Activated naive CD8-positive, alpha-beta T cell treated with anti-CD3 and anti-CD28 coated beads, Interleukin-2, amount 10 ng/mL, durations not matched to agents 7 days and 5 days (primary cell): ENCODE data around the gene COG3. TPM values are rescaled to one million over a fixed set of nuclear protein-coding genes. Genes with fewer than 3 reads are reported as not detected.

ENCODE experiments used
- ATAC-seq: fragments of 150-1000 bp; cut with Tn5 transposase; one replicate; pipeline ENCODE4 v1.10.0; 2021; ENCODE audit warnings: low read depth, moderate library complexity
- POLR2A ChIA-PET: fragments of 350-600 bp; sonication (Branson Sonifier 250); formaldehyde crosslinking; loops from one replicate; lab custom pipeline; 2021; ENCODE audit warnings: antibody characterized with exemption; lab: Charles Lee
- DNase-seq: peaks from one replicate; pipeline ENCODE4 v3.0.0; 2021
- H3K27ac Mint-ChIP-seq: one replicate; pipeline ENCODE4 v1.8.0; 2022; ENCODE audit warnings: mild to moderate bottlenecking, mixed read lengths
- H3K27me3 Mint-ChIP-seq: one replicate; pipeline ENCODE4 v1.8.0; 2022; ENCODE audit warnings: mild to moderate bottlenecking, moderate library complexity, mixed read lengths
- H3K36me3 Mint-ChIP-seq: one replicate; pipeline ENCODE4 v1.8.0; 2021; ENCODE audit warnings: mild to moderate bottlenecking, mixed read lengths
- H3K4me1 Mint-ChIP-seq: one replicate; pipeline ENCODE4 v1.8.0; 2021; ENCODE audit warnings: mixed read lengths
- H3K4me3 Mint-ChIP-seq: one replicate; pipeline ENCODE4 v1.8.0; 2022; ENCODE audit warnings: mild to moderate bottlenecking, moderate library complexity, mixed read lengths
- H3K9me3 Mint-ChIP-seq: one replicate; pipeline ENCODE4 v1.8.0; 2021; ENCODE audit warnings: mixed read lengths
- total RNA-seq, 2 experiments: library from RNA; stranded (reverse); gene quantifications; one replicate each; pipeline ENCODE4 v1.2.3, GENCODE V29; 2021

Gene COG3
- total RNA-seq, 2 experiments from 2014 or later = 26.2 to 28.4 TPM

GRCh38 chr13:45522571-45522970 is 57.8 kb downstream of the COG3 start:
- no peaks in the 10 kb centered on the region for H3K27me3 Mint-ChIP-seq
- ATAC-seq = no peak
- peaks cover 6% of the 10 kb centered on the region for H3K4me1 Mint-ChIP-seq
- H3K27ac Mint-ChIP-seq = no peak overlapping the region
- POLR2A ChIA-PET = no interaction called here
- H3K4me3 Mint-ChIP-seq = no peak overlapping the region
- DNase-seq = no peak
- peaks cover 41% of the 10 kb centered on the region for H3K36me3 Mint-ChIP-seq
- no peaks in the 10 kb centered on the region for H3K9me3 Mint-ChIP-seq

GRCh38 chr13:45527699-45528462 is 63.1 kb downstream of the COG3 start:
- no peaks in the 10 kb centered on the region for H3K27me3 Mint-ChIP-seq
- H3K36me3 Mint-ChIP-seq = peaks cover 21% of the 10 kb centered on the region
- no peaks in the 10 kb centered on the region for H3K4me1 Mint-ChIP-seq
- ATAC-seq = no peak
- no peak overlapping the region for H3K4me3 Mint-ChIP-seq
- POLR2A ChIA-PET = no interaction called here
- no peak for DNase-seq
- no peaks in the 10 kb centered on the region for H3K9me3 Mint-ChIP-seq
- H3K27ac Mint-ChIP-seq = no peak overlapping the region

GRCh38 chr13:45529758-45530157 is 65.0 kb downstream of the COG3 start:
- Mint-ChIP-seq H3K36me3 (peaks cover 19% of the 10 kb centered on the region), H3K4me1 (no peaks in the 10 kb centered on the region), H3K9me3 (no peaks in the 10 kb centered on the region), H3K4me3 (no peak overlapping the region), H3K27ac (no peak overlapping the region), H3K27me3 (no peaks in the 10 kb centered on the region)
- DNase-seq (no peak), ATAC-seq (no peak)
- POLR2A ChIA-PET = no interaction called here

- POLR2A ChIA-PET = no interaction called here
- Mint-ChIP-seq H3K4me3 (no peak overlapping the region), H3K36me3 (peaks cover 14% of the 10 kb centered on the region), H3K9me3 (no peaks in the 10 kb centered on the region), H3K4me1 (no peaks in the 10 kb centered on the region), H3K27ac (no peak overlapping the region), H3K27me3 (no peaks in the 10 kb centered on the region)
- ATAC-seq (no peak), DNase-seq (no peak)
Measured at GRCh38 chr13:45534604-45535003, 69.9 kb downstream of the COG3 start.

- DNase-seq = no peak
- no peak overlapping the region for H3K4me3 Mint-ChIP-seq
- H3K27me3 Mint-ChIP-seq = no peaks in the 10 kb centered on the region
- H3K27ac Mint-ChIP-seq = no peak overlapping the region
- H3K4me1 Mint-ChIP-seq = no peaks in the 10 kb centered on the region
- ATAC-seq = no peak
- peaks cover 11% of the 10 kb centered on the region for H3K36me3 Mint-ChIP-seq
- H3K9me3 Mint-ChIP-seq = no peaks in the 10 kb centered on the region
- POLR2A ChIA-PET = no interaction called here
Measured at GRCh38 chr13:45536224-45536623, 71.5 kb downstream of the COG3 start.

DNA sequence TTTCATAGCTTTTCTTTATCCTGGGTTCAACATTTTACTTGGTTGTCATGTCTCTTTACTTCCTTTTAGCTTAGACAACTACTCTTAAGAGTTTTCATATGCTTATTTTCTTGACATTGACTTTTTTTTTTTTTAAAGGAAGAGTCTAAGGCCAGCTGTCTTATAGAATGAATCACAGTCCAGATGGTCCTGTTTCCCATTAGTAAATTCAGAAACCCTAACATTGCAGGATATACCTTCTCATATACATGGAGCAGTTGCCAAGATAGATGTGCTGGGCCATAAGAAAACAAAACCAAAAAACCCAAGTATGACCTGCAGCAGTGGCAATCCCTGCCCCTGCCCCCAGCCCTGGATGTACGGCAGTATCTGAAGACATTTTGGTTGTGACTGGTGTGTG is 72.8 kb downstream of the COG3 start:
- Mint-ChIP-seq H3K4me1 (no peaks in the 10 kb centered on the region), H3K36me3 (peaks cover 8% of the 10 kb centered on the region), H3K27me3 (no peaks in the 10 kb centered on the region), H3K27ac (no peak overlapping the region), H3K4me3 (no peak overlapping the region), H3K9me3 (no peaks in the 10 kb centered on the region)
- DNase-seq (no peak), ATAC-seq (no peak)
- POLR2A ChIA-PET = no interaction called here

DNA sequence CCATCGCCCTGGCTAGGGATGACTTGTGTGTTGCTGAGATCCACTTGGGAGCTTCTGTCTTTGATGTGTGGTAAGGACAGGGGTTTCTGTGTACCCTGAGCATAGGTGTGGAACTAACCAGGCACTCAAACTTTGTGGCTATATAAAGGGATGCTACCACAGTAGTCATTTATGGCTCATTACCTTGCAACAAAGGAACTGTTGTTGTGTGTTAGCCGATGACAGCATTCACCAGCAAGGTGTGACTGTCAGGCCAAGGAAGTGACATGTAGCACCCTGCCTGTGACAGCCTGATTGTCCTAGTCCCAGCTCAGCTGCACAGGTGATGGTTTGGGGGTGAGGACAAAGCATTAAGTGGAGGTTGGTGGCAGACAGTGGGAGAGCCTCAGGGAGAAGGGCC is 73.6 kb downstream of the COG3 start:
- H3K4me1 Mint-ChIP-seq = no peaks in the 10 kb centered on the region

DNA sequence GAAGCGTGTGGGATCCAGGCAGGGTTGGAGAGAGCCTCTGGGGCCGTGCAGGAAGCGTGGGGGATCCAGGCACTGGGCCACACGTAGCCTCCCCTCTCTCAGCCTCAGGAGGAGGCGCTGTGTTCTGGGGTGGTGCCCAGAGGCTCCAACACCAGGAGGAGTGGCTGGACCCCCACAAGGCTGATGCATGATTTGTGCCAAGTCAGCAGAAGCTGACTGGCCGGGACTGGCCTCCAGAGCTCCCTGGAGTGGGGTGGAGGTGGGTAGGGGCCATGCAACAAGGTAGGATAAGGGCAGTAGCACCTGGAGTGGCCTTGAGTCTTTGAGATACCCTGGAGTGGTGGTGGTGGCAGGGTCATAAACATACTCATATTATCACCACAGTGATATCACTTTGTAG is 75.5 kb downstream of the COG3 start:
- Mint-ChIP-seq H3K4me1 (no peaks in the 10 kb centered on the region), H3K4me3 (no peak overlapping the region), H3K27ac (no peak overlapping the region), H3K9me3 (no peaks in the 10 kb centered on the region), H3K27me3 (no peaks in the 10 kb centered on the region), H3K36me3 (peaks cover 1% of the 10 kb centered on the region)
- POLR2A ChIA-PET = no interaction called here
- ATAC-seq (no peak), DNase-seq (no peak)

More for the DNA sequence above, 73.6 kb downstream of the COG3 start:
- Mint-ChIP-seq H3K36me3 (peaks cover 6% of the 10 kb centered on the region), H3K27me3 (no peaks in the 10 kb centered on the region), H3K9me3 (no peaks in the 10 kb centered on the region), H3K4me3 (no peak overlapping the region), H3K27ac (no peak overlapping the region)
- ATAC-seq = no peak
- POLR2A ChIA-PET = no interaction called here
- DNase-seq = no peak

- H3K27me3 Mint-ChIP-seq = no peaks in the 10 kb centered on the region
- no peaks in the 10 kb centered on the region for H3K36me3 Mint-ChIP-seq
- H3K9me3 Mint-ChIP-seq = no peaks in the 10 kb centered on the region
- H3K27ac Mint-ChIP-seq = no peak overlapping the region
- POLR2A ChIA-PET = no interaction called here
- no peak for DNase-seq
- no peak for ATAC-seq
- H3K4me1 Mint-ChIP-seq = no peaks in the 10 kb centered on the region
- H3K4me3 Mint-ChIP-seq = no peak overlapping the region
Measured at GRCh38 chr13:45540864-45541263, 76.1 kb downstream of the COG3 start.

DNA sequence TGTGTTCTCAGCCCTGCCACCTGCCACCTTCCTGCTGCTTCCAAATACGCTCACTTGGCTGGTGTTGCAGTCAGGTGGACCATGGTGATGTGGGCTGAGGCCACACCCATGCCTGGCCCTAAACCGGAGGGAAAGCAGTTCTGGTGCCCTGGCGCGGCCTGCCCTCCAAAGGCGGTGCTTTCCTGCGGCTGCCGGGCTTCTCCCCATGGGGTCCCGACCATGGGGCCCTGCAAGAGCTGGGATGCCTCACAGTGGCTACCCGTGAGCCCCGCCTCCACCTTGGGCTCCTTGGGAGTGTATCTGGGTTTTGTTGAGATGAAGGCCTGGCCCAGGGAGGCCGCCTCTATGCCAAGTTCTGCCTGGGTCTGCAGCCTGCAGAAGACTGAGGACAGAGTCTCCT is 77.1 kb downstream of the COG3 start:
- POLR2A ChIA-PET = no interaction called here
- Mint-ChIP-seq H3K36me3 (no peaks in the 10 kb centered on the region), H3K4me3 (no peak overlapping the region), H3K4me1 (no peaks in the 10 kb centered on the region), H3K27ac (no peak overlapping the region), H3K27me3 (peaks cover 3% of the 10 kb centered on the region), H3K9me3 (no peaks in the 10 kb centered on the region)
- ATAC-seq = no peak
- DNase-seq = no peak

DNA sequence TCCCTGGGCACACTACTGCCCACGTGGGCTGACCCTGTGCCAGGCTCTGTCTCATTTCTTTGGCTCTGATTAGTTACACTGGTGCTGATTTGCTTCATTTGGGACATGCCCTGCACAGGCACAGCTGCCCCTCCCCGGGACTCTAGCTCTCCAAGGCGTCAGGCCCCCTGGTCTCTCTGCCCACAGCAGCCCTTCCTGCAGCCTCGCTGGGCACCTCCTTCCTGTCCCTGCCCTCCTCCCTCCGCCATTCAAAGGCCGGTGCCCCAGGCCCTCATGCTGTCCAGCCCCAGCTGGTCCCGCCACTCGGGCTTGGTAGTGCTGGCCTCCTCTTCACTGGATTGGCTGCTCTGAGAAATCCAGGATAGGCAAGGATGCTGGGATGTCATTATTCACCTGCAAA is 77.7 kb downstream of the COG3 start:
- peaks cover 3% of the 10 kb centered on the region for H3K27me3 Mint-ChIP-seq
- POLR2A ChIA-PET = no interaction called here
- H3K4me3 Mint-ChIP-seq = no peak overlapping the region
- H3K4me1 Mint-ChIP-seq = no peaks in the 10 kb centered on the region
- H3K27ac Mint-ChIP-seq = no peak overlapping the region
- H3K36me3 Mint-ChIP-seq = no peaks in the 10 kb centered on the region
- ATAC-seq = no peak
- H3K9me3 Mint-ChIP-seq = no peaks in the 10 kb centered on the region
- DNase-seq = no peak

DNA sequence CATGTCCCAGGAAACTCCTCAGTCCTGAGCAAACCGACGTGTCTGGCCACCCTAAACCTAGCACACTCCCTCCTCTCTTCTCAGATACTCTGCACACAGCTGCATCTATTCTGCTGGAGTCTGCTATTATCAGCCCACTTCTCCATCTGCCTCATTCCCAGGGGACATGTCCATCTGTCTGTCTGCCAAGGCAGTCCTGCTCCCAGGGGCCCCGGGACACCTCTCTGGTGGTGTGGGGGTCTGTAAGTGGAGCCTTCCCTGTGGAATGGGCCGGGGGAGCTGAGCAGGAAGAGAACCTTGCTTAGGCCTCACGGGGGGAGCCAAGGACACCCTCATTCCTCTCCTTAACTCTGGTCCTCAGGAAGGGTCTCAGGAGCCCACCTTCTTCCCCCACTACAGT is 78.1 kb downstream of the COG3 start:
- Mint-ChIP-seq H3K27ac (no peak overlapping the region), H3K36me3 (no peaks in the 10 kb centered on the region), H3K27me3 (peaks cover 5% of the 10 kb centered on the region), H3K4me3 (no peak overlapping the region), H3K4me1 (no peaks in the 10 kb centered on the region), H3K9me3 (no peaks in the 10 kb centered on the region)
- DNase-seq (no peak), ATAC-seq (no peak)
- POLR2A ChIA-PET = no interaction called here

DNA sequence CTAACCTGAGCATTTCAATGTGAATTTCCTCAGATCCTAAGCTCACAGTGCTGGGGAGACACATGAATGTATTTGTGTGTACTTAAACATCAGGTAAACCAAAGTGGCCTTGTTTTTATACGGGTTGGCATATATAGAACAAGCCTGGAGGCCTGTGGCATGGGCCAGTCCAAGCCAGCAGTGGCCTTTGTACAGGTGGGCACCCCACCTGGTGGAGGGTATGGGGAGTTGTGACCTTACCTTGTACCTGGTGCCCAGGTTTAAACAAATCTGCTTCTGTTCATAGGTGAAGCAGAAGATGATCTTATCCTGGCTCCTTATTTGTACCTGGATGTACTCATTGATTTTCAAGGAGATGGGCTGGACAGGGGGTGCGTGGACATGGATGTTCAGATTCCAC is 79.8 kb downstream of the COG3 start:
- Mint-ChIP-seq H3K4me1 (no peaks in the 10 kb centered on the region), H3K4me3 (no peak overlapping the region), H3K27ac (no peak overlapping the region), H3K9me3 (no peaks in the 10 kb centered on the region), H3K36me3 (no peaks in the 10 kb centered on the region), H3K27me3 (peaks cover 5% of the 10 kb centered on the region)
- DNase-seq (no peak), ATAC-seq (no peak)
- POLR2A ChIA-PET = no interaction called here

DNA sequence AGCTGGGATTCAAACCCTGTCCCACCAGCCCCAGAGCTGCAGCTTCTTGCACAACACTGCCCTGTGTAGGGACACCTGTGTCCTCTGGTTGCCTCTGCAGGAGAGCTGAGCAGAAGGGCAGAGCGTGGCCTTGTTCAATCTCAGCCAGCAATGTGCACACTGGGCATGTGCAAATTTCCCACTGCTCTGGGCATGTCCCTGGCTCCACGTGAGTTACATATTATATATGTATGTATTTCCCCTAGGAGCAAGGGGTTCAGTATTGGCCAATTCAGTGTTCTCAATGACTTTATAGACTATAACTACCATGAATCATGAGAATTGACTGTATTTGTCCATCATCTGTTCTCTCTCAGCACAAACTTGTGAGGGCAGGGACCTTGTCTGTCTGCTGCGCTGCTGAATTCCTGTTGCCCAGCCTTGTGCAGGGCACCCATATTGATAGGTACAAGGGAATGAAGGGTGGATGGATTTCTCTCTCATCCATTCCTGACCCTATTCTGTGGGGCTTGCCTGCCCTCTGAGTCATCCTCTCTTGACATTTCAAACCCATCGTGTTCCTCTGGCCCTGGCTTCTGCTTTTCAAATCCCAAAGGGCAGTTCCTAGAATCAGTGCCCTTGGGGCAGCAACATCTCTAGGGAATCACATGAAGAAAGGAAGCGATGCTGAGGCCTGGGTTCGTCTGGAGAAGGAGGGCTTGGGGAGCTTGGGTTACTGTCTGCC is 81.1 kb downstream of the COG3 start:
- DNase-seq = no peak

More for the DNA sequence above, 81.1 kb downstream of the COG3 start:
- no peak for ATAC-seq
- no peaks in the 10 kb centered on the region for H3K36me3 Mint-ChIP-seq
- no peaks in the 10 kb centered on the region for H3K9me3 Mint-ChIP-seq
- peaks cover 11% of the 10 kb centered on the region for H3K27me3 Mint-ChIP-seq
- no peak overlapping the region for H3K4me3 Mint-ChIP-seq
- POLR2A ChIA-PET = no interaction called here
- H3K4me1 Mint-ChIP-seq = no peaks in the 10 kb centered on the region
- H3K27ac Mint-ChIP-seq = no peak overlapping the region
